SU-DHL-6 (cell line): Measurements from ENCODE around the gene IP6K3.

Source experiments
- H2AFZ ChIP-seq: fragments of 200-600 bp; sonication (generic); 2 replicates; pipeline ENCODE4 v1.6.1; 2014; ENCODE audit warnings: low read depth, mild to moderate bottlenecking, moderate library complexity, mixed read lengths, antibody characterized with exemption, low read length; ENCODE audit not compliant: severe bottlenecking
- H3F3A ChIP-seq: fragments of 200-600 bp; shearing (Covaris generic); 2 replicates; pipeline ENCODE4 v1.6.0; 2016; ENCODE audit warnings: antibody characterized with exemption, mild to moderate bottlenecking; ENCODE audit not compliant: insufficient read depth
- H3K27ac ChIP-seq: fragments of 200-600 bp; sonication (generic); 2 replicates; pipeline ENCODE4 v1.5.1; 2016; ENCODE audit warnings: low read depth, mild to moderate bottlenecking, low read length, moderate library complexity, mixed read lengths
- H3K27me3 ChIP-seq: fragments of 200-600 bp; sonication (generic), shearing (Covaris generic); 2 replicates; pipeline ENCODE4 v1.6.0; 2014; ENCODE audit warnings: mild to moderate bottlenecking, low read length
- H3K36me3 ChIP-seq: fragments of 200-600 bp; sonication (generic); 2 replicates; pipeline ENCODE4 v1.6.1; 2014; ENCODE audit warnings: mild to moderate bottlenecking, low read length, mixed read lengths
- H3K4me2 ChIP-seq: fragments of 300-600, 200-600 bp; shearing (Covaris generic), sonication (generic); 2 replicates; pipeline ENCODE4 v1.6.0; 2014; ENCODE audit warnings: low read length, low read depth, mild to moderate bottlenecking; ENCODE audit not compliant: poor library complexity, severe bottlenecking
- H3K4me3 ChIP-seq: fragments of 200-600 bp; sonication (generic); 2 replicates; pipeline ENCODE4 v1.5.1; 2014; ENCODE audit warnings: antibody characterized with exemption, low read length, mild to moderate bottlenecking, mixed read lengths; ENCODE audit not compliant: insufficient read depth, poor library complexity, severe bottlenecking
- H3K79me2 ChIP-seq: fragments of 200-600 bp; sonication (generic); 2 replicates; pipeline ENCODE4 v1.6.1; 2014; ENCODE audit warnings: mild to moderate bottlenecking, low read length, moderate library complexity; ENCODE audit not compliant: insufficient read depth
- H3K9ac ChIP-seq: fragments of 200-600 bp; sonication (generic); 2 replicates; pipeline ENCODE4 v1.7.0; 2014; ENCODE audit warnings: mild to moderate bottlenecking, low read length
- H3K9me2 ChIP-seq: fragments of 200-600 bp; sonication (generic); replicated peaks from 2 replicates; pipeline ENCODE4 v1.6.1; 2014; ENCODE audit warnings: low read length; ENCODE audit not compliant: insufficient read depth
- H3K9me3 ChIP-seq: fragments of 200-600 bp; sonication (generic); 2 replicates; pipeline ENCODE4 v1.6.1; 2014; ENCODE audit warnings: low read length, mixed read lengths; ENCODE audit not compliant: insufficient read depth
- H4K20me1 ChIP-seq: fragments of 200-600 bp; sonication (generic); 2 replicates; pipeline ENCODE4 v1.6.1; 2014; ENCODE audit warnings: low read depth, mild to moderate bottlenecking, antibody characterized with exemption, low read length, moderate library complexity, mixed read lengths
- CTCF ChIP-seq: fragments of 200-600 bp; sonication (generic); IDR thresholded peaks from one replicate; pipeline ENCODE4 v1.5.1; 2017; ENCODE audit warnings: antibody characterized with exemption, mild to moderate bottlenecking, low read length, moderate library complexity; ENCODE audit not compliant: insufficient read depth, poor library complexity, severe bottlenecking
- EZH2phosphoT487 ChIP-seq: fragments of 200-600 bp; sonication (generic), shearing (Covaris generic); conservative IDR thresholded peaks from 2 replicates; pipeline ENCODE4 v1.6.1; 2018; ENCODE audit warnings: mild to moderate bottlenecking, antibody characterized with exemption, low read length, moderate library complexity, mixed read lengths

Gene IP6K3

GRCh38 chr6:33750244-33750991, 3.7 kb upstream of the IP6K3 start:
- H3K27me3 ChIP-seq, result no peaks in the 10 kb centered on the region
- H3K36me3 ChIP-seq, result no peaks in the 10 kb centered on the region
- no peak overlapping the region for H3K27ac ChIP-seq
- H3K9ac ChIP-seq, result no peak overlapping the region
- H3K4me2 ChIP-seq, result no peak overlapping the region
- TF ChIP-seq CTCF (no peak), EZH2phosphoT487 (no peak)
- no peak overlapping the region for H2AFZ ChIP-seq
- no peaks in the 10 kb centered on the region for H3K9me3 ChIP-seq
- no peaks in the 10 kb centered on the region for H3F3A ChIP-seq
- no peak overlapping the region for H3K4me3 ChIP-seq
- no peaks in the 10 kb centered on the region for H3K79me2 ChIP-seq
- H4K20me1 ChIP-seq, result no peaks in the 10 kb centered on the region; the same call in 1 of the 2 replicates
- no peaks in the 10 kb centered on the region for H3K9me2 ChIP-seq

- no peaks in the 10 kb centered on the region for H3K9me3 ChIP-seq
- no peak overlapping the region for H3K4me3 ChIP-seq
- no peaks in the 10 kb centered on the region; the same call in 1 of the 2 replicates for H4K20me1 ChIP-seq
- H2AFZ ChIP-seq, result no peak overlapping the region
- no peak for TF ChIP-seq EZH2phosphoT487
- no peak for TF ChIP-seq CTCF
- no peaks in the 10 kb centered on the region for H3K27me3 ChIP-seq
- no peaks in the 10 kb centered on the region for H3F3A ChIP-seq
- H3K36me3 ChIP-seq, result no peaks in the 10 kb centered on the region
- H3K9ac ChIP-seq, result no peak overlapping the region
- H3K27ac ChIP-seq, result no peak overlapping the region
- no peaks in the 10 kb centered on the region for H3K79me2 ChIP-seq
- no peaks in the 10 kb centered on the region for H3K9me2 ChIP-seq
- no peak overlapping the region for H3K4me2 ChIP-seq
Measured at GRCh38 chr6:33749401-33749800, 2.7 kb upstream of the IP6K3 start.

GRCh38 chr6:33748841-33749240, 2.1 kb upstream of the IP6K3 start:
- Histone ChIP-seq H3K4me2 (no peak overlapping the region), H3K27me3 (no peaks in the 10 kb centered on the region), H3K79me2 (no peaks in the 10 kb centered on the region), H3K36me3 (no peaks in the 10 kb centered on the region), H3K9ac (no peak overlapping the region), H3F3A (no peaks in the 10 kb centered on the region), H3K9me3 (no peaks in the 10 kb centered on the region), H2AFZ (no peak overlapping the region), H3K4me3 (no peak overlapping the region), H3K27ac (no peak overlapping the region), H3K9me2 (no peaks in the 10 kb centered on the region), H4K20me1 (no peaks in the 10 kb centered on the region; the same call in 1 of the 2 replicates)
- TF ChIP-seq EZH2phosphoT487, result no peak
- no peak for TF ChIP-seq CTCF
